HG03565 (cell line): ENCODE results near the gene GAN.

Experiments used
- ATAC-seq: cut with Tn5 transposase; IDR thresholded peaks from one replicate; pipeline ENCODE4 v1.9.1; 2021; ENCODE audit warnings: mild to moderate bottlenecking, moderate library complexity; ENCODE audit not compliant: unreplicated experiment

The GAN gene

DNA sequence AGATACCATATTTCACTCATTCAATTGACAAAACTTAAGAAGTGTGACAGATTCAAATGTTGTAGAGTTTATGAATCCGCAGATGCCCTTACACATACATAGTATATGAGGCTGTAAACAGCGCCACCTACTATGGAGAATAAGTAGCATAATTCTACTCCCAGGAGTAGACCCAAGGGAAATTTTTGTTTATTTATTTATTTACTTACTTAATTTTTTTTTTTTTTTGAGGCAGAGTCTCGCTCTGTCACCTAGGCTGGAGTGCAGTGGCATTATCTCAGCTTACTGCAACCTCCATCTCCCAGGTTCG, 35.5 kb downstream of the GAN start:
- ATAC-seq: no peak

DNA sequence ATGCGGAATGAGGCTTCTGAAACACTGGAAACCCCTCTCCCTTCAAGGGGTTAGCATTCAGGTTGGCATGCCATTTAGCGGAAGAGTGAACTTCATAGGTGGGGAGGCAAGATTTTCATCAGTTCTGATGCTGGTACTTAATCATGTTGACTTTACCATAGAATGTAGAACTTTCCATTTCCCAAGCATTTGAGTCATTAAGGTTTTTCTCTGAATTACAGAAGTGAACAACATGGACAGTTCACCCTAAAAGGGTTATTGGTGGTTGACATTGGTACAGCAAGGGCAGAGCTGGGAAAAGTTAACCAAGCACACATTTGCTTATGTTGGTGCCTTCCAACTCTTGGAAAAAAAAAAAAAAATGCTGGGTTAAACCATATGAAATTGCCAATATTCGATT, 39.1 kb downstream of the GAN start:
- ATAC-seq: no peak

DNA sequence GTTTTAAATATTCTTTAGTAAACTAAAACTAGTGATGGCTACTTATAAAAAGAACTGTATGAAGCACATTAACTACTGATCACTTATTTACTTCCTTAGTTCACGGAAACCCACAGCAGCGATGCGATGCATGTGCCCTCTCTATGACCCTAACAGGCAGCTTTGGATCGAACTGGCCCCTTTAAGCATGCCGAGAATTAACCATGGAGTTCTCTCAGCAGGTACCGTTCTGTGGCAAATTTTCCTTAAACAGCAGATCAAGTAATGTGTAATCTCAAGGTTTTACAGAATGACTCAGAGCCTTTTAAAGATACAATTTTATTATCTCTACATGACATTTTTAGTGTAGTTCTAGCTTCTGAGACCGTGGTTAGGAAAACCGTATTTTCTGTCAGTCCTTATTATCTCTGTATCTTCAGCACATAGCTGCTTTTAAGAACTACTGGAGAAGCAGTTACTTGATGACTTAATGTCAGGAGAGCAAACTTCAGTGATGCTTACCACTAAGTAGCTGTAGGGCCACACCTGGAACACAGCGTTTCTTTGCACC, 43.0 kb downstream of the GAN start:
- ATAC-seq: no peak

DNA sequence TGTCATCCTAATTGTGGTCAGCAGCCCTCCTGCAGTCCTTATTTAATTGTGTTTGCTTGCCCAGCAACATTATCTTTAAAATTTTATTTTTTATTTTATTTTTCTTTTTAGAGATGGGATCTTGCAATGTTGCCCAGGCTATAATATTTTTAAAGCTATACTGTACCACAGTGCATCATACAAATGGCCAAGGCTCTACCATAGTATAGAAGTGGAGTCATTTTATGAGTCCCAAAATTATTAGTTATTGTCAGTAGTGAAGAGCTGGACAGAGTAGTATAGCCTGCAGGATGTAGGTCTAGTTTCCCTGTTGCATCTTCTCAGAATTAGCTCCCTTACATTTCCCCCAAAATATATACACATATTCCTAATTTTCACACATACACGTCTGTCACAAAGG, 44.1 kb downstream of the GAN start:
- no peak for ATAC-seq

DNA sequence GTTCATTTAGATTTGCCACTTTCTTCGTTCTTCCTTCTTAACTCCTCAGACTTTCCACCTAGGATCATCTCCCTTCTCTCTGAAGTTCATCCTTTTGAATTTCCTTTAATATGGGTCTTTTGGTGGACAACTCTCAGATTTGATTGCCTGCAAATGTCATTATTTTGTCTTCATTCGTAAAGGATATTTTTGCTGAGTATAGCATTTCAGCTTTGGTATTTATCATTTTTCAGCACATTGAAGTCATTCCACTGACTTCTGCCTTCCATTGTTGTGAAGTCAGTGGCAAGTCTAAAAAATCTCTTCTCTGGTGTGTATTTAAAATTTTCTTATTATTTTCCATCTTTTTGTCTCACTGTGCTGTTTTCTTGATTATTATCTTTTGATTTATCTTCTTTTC, 45.4 kb downstream of the GAN start:
- no peak for ATAC-seq

DNA sequence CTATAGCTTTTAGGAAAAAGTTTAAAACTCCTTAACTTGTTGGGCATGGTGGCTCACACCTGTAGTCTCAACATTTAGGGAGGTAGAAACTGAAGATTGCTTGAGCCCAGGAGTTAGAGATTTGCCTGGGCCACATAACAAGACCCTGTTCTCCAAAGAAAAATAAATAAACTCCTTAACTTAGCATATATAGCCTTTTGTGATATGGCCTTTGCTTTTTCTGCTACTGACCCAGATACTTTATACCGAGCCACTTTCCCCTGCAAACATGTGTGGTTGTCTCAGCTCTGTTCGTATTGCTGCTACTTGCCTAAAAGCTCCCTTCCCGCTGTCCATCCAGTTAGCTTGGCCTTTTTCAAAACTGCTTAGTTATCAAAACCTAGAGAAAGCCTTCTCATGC, 51.0 kb downstream of the GAN start:
- ATAC-seq: no peak

DNA sequence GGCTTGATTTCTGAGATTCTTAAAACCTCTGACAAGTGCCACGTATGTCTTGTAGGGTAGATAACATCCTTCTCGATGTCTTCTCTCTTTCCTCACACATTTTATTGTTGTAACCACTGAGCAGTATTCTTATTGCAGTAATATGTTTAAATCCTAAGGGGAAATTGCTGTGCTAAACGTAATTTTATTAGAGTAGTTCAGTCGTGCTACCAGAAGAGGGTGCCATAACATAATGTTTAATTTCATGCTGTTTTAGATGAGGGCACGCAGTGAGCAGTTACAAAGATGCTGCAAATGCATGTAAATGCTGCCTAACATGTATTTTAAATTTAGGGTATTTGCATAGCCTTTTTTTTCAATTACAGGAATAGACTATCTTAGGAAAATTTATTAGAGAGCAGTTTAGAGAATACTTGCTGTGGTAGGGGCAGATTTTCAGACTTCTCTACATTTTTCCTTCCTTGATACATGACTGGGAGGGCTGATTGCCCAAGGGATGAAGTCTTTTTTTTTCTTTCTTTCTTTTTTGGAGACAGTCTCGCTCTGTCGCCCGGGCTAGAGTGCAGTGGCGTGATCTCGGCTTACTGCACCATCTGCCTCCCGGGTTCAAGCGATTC, 51.7 kb downstream of the GAN start:
- ATAC-seq: no peak

DNA sequence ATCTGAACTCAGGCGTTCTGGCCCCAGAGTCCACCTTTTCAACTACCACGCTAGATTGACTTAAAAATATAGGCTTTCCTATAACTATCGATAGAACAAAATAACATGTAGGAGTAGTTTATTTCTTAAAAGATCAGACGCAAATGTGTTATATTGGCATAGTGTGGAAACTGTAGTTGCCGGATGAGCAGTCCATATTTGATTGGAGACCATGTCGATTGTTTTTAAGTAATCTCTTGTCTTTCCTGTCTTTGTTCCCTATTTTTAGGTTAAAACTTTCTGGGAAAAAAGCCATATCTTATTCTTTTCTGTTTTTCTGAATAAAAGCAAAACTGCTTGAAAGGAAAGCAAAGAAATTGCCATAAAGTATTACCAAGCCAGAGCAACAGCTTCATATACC, 53.1 kb downstream of the GAN start:
- no peak for ATAC-seq

DNA sequence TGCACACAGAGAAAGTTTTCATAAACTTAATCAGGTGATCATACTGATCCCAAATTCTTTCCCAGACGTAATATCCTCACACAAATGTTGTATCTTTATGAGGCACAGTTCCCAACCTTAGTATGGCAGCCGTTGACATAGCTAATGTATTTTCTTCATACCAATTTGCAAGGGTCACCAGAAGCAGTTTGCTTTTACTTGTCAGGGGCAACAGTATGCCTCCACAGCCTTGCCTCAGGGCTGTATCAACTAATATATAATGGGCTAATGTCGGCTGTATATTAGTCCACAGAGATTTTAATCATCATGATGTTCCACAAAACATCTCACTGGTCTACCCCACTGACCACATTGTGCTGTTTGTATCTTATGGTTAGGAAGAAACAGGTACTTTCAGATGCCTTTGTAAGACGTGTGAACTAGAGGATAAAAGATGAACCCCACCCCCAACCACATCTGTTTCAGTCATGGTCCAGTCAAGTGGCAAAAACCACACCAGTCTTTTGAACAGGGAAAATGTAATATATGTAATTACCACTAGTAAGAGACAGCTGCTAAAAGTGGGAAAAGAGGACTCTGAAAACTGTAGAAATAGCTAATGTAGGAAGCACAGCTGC, 55.2 kb downstream of the GAN start:
- ATAC-seq: no peak

DNA sequence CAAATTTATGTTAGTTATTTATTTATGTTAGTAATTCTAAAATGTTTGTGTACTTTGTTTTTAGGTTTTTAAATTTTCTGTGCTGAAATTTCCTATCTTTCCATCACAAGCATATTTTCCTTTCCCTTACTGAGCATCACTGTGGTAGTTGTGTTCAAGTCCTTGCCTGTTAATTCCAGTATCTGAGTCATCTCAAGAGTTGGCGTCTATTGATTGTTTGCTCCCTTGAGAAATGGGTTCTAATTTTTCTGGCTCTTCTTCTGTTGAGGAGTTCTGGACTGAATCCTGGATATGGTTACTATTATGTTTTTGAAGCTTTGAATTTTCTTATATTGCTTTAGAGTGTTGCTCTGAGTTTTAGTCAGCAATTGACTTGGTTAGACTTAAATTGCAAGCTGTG, 56.3 kb downstream of the GAN start:
- no peak for ATAC-seq

DNA sequence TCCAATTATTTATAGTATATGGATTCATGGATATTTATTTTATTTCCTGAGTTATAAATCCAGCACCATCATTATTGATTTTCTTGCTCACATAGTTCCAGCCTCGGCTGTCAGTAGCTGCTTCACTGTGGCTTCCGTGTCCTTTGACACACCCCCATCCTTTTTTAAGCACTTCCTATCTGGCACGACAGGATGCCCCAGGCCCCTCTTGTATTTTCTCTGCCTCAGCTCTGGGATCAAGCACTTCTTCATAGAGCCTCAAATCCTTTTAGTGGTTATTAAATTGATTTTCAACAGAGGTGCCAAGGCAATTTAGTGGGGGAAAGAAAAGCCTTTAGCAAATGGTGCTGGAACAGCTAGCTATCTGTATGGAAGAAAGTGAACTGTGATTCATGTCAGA, 59.8 kb downstream of the GAN start:
- ATAC-seq: no peak

DNA sequence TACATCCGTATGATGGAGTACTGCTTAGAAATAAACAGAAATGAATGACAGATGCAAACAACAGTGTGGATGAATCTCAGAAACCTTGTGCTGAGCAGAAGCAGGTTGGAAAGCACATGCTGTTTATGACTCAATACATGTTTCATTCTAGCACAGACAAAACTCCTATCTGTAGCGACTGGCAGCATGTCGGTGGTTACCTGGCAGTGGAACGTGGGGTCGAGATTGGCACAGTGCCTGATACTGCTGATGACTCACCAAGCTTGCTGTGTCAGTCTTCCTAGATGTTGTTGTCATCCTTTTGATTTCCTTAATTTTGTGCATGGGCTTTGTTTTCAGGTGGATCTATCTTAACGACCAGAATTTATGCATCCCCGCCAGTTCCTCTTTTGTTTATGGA, 62.1 kb downstream of the GAN start:
- ATAC-seq: no peak

DNA sequence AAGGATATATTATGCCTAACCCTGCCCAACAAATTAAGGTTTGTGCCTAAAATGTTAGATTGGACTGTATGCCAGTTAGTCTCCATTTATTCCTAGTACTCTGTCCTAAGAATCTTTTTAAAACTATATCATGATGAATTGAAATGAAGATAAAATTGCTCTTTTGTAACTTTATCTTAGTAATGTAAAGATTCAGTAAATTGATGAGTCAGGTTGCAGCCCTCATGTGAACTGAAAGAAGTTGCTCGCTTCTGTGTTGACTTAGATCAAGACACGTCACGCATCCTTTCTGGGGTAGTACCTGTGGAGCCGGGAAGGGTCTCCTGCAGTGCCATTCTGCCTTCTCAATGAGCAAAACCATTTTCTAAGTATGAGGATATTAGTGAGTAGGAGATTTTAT, 63.3 kb downstream of the GAN start:
- no peak for ATAC-seq

DNA sequence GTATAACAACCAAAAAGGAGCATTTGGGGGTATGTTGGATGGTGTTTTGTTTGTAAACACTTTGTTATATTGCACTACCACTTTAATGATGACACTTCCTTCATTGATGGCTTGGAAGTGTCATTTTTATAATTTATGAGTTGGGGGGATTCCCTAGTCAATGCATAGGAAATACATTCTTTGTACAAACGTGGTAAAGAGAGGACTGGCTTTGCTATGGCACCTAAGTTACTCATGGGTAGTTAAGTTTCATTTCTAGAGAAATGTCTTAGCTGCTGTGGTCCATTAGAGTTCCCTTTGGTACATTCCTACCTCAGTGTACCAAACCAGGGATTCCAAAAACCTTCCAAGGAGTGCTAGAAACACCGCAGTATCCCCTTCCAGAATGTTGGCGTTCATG, 66.2 kb downstream of the GAN start:
- no peak for ATAC-seq

DNA sequence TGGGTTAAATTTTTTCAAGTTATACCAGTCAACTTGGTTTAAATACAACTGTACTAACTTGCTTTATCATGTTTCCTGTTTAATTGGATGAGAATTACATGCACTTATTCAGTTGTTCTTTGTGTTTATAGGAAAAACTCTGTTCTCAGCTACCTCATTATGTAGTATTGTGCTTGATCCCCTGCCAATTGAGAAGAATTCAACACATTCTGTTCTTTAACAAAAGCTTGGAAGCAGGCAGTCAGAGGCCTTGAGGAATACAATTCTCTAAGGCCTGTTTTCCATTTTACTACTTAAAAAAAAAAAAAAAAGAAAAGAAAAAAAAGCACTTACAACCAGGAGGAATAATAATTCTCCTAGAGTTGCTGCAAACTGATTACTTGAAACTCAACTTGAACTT, 69.2 kb downstream of the GAN start:
- no peak for ATAC-seq

DNA sequence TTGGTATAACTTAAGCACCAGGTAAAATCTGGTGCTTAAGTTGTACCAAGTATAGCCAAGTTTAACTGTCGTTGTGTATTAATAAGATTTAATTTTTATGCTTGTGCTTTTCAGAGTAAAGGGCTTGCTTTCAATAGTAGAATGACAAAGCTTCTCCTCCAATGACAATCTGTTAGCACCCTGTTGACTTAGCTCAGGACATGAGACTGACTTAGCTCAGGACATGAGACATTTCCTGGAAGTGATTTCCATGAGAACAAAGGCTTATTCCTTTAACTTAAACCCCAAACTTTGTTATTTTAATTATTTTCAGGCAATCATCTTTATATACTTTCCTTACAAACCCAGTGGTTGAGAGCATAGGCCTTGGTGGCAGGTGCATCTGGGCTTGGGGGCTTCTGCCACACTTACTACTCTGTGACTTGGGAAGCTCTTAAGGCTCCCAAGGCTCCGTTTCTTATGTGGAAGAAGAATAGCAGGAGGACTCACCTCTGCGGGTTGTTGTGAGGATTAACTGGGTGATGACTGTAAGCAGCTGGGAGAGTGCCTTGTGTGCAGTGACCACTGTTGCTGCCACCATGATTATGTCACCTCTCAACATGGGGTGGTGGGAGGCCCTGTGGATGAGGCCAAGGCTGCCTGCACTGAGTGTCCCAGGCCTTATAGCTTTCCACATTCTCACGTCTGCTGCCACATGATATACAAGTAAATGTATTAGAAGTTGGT, 70.4 kb downstream of the GAN start:
- ATAC-seq: no peak

DNA sequence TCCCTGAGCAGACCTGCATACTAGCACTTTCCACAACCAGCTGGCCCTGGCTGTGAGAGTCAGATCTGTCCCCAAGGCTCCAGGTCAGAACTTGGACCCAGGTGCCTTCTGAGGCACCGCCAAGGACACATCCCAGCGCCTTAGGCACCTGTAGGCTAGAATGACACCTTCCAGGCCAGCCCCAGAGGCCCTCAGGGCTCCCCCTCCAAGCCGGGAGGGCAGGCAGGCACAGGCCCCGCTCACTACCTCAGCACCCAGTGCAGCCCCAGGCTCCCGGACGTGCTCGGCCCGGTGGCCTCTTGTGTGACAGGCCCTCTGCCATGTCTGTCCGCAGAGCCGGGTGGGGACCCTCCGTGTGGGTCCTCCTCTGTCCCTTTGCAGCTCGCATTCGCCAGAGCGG, 73.6 kb downstream of the GAN start:
- ATAC-seq: no peak

DNA sequence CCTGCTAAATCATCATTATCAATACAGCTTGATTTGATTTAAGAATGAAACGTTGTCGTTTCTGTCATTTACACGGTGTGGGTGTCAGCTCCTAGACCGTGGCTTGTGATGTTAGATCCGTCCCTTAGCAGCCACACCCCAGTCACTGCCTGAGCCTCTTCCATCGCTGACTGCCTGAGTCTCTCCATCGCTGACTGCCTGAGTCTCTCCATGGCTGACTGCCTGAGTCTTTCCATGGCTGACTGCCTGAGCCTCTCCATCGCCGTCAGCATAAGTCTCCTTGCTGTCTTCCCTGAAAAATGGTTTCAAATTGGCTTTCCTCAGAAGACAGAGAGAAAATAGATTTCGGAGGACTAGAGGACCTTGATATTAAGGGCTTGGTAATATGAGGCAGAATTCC, 76.1 kb downstream of the GAN start:
- ATAC-seq: no peak

DNA sequence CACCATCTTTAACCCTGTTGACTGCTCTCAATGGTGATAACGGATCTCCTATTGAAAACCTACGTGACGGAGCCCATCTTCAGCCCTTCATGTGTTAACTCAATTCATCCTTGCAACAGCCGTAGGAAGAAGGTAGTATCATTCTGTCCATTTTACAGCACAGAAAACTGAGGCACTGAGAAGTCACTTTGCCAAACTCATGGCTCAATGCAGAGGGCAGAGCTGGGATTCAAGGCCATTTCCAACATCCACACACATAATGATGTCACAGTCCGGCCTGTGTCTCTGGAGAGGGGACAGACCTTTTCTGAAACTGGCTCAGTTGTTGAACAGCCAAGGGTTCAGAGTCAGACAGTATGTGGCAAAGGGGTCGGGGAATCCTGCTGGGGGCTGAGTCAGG, 77.2 kb downstream of the GAN start:
- ATAC-seq: no peak

DNA sequence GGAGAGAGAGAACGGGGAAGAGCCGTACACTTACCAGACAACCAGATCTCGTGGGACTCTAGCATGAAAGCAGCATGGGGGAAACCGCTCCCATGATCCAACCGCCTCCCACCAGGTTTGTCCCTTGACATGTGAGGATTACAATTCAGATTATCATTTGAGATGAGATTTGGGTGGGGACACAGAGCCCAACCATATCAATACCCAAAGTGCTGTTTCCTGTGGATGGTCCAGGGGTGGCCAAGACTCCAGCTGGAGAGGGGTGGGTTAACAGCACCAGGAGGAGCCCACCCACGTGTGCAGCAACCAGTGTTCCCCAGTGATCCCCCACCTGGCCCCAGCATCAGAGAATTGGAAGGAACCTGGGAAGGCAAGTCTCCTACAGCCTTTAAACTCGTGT, 79.7 kb downstream of the GAN start:
- ATAC-seq: no peak

DNA sequence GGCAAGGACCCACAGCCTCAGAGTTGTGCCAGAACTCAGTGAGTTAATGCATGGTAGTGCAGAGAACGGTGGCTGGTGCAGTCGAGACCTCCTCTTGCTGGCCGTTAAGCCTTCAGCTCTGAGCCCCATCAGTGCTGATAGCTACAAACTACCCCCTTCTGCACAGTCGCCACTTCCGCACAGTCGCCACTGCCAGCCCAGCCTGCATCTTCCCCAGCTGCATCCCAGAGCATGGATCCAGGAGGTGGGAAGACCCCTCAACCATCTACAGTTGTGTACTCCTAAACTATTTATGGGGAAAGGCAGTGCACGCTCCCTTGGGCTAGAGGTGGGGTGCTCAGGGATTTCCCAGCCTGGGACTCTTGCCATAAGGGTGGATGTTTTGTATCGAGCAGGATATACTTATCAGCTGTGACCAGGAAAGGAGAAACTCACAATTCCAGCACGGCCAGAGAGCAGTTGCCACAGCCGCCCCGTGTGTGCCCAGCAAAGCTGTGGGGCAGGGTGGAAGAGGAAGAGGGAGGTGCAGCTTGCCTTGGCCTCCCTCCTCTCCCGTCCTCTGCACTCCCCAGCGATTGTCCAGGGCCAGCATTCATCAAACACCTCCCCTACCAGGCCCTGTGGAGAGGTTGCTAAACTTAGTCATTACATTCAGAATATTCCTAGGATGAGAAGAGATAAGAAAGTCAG, 80.3 kb downstream of the GAN start:
- no peak for ATAC-seq
